ENCODE data around the gene CCDC12.

Gene CCDC12

DNA sequence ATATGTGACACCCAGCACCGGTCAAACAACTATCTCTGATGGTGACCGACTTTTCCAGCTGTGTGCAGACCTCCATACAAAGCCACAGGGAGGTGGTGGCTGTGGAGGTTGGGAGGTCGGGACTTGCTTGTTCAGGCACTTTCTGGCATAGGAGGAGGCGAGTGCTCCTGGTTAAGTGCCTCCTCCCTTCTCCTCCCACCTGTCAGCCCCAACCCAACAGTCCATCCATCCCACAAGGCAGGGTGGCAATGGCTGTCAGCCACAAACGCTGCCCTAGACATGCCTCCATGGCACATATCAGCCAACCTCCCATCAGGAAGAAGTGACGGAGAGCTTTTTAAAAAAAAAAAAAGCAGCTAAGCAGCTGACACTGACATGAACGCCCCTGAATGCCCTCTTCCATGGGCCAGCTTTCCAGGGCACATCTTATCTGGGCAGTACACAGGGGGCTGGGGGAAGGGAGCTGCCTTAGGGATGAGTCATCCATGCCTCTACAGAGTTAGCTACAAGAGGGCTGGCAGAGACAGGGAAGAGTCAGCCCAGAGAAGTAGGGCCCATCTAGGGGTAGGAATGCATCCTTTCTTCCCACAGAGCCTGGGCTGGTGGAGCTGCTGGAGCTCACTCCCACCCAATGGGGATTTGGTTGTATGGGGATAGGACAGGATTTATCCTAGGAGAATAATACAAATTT is 41.2 kb downstream of the CCDC12 start:
- no peak for DNase-seq

- DNase-seq = no peak
Observed at GRCh38 chr3:46934498-46935167, 41.9 kb downstream of the CCDC12 start.

DNA sequence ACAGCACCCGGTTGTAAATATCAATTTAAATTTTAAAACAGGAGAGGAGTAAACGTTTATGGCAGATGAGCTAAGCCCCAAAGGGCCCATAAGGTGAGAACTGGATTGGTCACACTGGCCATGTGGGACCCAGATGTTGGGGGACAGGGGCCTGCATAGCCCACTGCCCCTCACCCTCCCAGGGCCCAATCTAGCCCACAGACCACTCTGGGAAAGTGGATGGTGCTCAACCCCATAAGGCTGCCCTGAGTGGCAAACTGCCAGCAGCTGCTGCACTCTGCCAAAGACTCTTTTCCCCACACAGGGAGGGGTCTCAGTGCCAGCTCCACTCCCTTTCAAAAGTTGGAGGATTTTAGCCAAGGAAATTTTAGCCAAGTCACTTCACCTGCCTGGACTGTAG is 42.5 kb downstream of the CCDC12 start:
- no peak for DNase-seq

DNA sequence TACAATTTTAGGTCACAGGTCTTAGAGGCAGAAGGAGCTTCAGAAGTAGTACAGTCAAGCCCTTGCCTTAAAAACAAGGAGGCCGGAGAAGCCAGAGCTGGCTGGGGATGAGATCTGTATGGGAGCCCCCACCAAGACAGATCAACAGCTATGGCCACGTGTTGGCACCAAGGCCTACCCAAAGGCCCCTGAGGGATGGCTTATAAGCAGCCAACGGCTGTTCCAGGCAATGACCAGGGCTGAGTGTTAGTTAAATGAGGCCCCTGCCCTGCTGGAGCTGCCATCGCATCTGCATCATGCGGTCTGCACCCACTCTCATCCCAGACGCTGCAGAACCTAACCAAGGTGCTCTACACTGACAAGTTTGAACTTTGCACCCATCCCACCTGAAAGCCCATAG is 43.3 kb downstream of the CCDC12 start:
- DNase-seq = no peak

- no peak for DNase-seq
Observed at GRCh38 chr3:46932455-46933225, 43.9 kb downstream of the CCDC12 start.

DNA sequence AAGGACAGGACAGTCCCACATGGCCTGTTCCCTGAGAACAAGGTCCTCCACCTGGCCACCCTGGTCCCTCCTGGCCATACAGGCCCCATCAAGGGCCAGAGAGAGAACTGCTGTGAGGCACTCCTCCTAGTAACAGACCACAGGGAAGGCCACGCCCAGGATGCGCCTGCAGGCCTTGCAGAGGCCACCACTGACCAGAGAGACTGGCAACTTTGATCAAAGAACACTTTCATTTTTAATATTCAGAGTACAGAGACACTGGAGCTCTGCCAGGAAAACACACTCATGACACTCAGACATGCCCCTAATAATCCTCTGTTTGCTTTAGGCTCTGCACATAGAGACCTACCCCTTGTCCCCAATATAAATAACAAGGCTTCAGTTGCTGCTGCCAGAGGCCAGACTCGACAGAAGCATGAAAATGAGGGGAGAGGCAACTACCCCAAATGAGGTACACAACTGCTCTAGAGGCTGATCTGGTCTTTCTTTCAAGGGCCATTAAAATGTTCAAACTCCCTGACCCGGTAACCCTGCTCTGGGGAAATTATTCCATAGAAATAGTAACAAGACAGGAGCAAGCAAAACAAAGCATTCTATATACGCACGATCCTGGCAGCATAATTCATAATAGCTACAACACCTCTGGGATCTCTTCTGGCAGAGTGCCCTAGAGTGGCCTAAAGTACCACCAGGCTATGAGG is 44.8 kb downstream of the CCDC12 start:
- peak; percentile 29 for DNase-seq

GRCh38 chr3:46930945-46931403 is 45.6 kb downstream of the CCDC12 start:
- DNase-seq = no peak

GRCh38 chr3:46930166-46930944 is 46.2 kb downstream of the CCDC12 start:
- DNase-seq = no peak

DNA sequence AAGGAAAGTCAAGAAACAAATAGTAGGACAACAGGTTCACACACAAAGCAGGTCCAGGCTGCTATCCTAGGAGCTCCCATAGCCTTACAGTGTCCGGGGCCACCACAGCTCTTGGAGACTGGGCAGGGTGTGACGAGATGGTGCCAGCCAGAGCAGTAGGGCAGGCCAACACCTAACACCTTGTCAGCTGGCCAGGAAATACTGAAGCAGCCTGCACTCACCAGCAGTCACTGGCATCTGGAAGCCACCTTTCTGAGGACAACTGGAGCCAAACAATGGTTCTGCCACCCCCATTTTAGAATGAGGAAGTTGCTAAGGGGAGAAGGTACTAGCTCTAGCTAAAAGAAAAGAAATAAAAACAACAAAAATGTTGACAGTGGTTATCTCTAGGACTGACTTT is 47.2 kb downstream of the CCDC12 start:
- DNase-seq = no peak

- DNase-seq = peak; percentile 22
Observed at GRCh38 chr3:46928282-46928681, 48.3 kb downstream of the CCDC12 start.

DNA sequence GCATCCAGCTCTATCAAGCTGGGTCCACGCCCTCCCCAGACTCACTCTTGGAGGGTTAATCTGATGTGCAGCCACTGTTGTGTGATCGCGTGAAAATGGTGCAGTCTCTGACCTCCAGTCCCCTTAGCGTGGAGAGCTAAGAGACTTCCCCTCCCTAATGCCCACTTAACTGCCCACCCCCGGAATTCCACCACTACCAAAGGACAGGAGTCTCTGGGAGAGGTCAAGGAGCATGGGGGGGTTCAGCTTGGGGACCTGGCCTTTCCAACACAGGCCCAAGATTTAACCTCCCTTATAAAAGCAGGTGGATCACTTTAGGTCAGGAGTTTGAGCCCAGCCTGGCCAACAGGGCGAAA is 48.8 kb downstream of the CCDC12 start:
- no peak for DNase-seq

GRCh38 chr3:46926871-46927717 is 49.5 kb downstream of the CCDC12 start:
- DNase-seq = peak; percentile 47

DNA sequence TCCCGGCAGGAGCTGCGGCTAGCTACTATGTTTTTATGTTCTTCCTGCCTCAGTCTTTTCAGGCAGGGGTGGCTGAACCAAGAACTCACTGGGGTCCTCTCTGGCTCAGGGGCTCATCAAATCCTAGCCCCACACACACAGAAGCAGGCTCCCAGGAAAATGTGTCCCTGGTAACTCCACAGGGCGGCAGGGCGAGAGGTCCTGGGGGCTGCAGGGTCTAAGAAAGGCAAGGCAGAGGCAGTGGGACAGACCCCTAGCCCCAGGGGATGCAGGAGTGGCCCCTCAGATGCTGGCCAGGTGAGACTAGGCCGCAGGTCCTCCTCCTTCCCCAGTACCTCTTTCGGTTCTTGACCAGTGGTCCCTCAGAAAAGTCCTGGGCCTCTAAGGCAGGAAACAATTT is 50.1 kb downstream of the CCDC12 start:
- DNase-seq = no peak

GRCh38 chr3:46926039-46926438 is 50.5 kb downstream of the CCDC12 start:
- no peak for DNase-seq

DNA sequence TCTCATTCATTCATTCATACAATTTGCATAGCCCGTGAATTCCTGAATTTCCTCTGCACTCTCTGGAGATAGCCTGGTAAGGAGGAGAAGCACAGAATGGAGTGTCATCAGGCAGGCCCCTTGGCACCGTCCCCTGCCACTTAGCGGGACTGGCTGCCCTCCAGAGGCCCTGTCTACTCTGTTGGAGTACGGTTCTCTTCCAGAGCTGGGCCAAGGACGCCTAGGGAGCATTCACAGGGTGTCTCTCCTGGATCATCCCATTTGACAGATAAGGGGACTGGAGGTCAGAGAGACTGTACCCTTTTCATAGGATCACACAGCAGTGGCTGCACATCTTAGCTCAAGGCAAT is 51.0 kb downstream of the CCDC12 start:
- DNase-seq = no peak

- DNase-seq = no peak
Observed at GRCh38 chr3:46924921-46925584, 51.5 kb downstream of the CCDC12 start.

DNA sequence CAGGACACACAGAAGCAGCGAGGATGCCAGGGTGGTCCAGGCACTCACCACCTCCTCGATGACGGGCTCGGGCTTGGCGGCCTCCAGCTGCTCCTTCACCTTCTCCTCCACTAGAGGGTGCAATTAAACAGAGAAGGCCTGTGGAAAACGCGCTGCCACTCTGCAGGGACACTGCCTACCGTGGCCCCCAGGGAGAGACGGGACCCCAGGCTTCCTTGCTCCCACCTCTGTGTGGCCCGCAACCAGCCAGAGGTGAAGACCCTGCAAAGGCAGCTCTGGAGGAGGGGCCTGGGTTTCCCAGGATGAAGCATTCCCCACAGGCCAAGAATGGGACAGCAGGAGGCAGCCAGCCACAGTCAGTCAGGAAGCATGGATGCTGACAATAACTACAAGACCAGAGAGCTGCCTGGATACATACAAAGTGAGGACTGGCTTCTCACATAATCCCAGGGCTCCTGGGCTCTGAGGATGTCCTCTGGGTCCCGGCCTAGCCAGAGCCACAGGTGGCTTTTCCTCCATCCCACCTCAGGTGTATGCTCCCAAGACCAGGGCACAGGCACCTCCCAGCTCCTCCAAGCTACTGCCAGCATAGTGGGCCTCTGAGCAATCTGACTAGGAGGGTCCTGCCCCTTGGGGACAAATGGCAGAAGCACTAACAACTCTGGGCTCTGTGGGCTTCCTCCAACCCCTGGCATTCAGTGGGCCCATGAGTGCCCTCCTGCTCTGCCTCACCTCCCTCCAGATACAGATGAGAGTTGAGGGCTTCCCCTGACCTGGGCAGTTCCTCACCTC is 52.8 kb downstream of the CCDC12 start:
- DNase-seq = peak; percentile 44

DNA sequence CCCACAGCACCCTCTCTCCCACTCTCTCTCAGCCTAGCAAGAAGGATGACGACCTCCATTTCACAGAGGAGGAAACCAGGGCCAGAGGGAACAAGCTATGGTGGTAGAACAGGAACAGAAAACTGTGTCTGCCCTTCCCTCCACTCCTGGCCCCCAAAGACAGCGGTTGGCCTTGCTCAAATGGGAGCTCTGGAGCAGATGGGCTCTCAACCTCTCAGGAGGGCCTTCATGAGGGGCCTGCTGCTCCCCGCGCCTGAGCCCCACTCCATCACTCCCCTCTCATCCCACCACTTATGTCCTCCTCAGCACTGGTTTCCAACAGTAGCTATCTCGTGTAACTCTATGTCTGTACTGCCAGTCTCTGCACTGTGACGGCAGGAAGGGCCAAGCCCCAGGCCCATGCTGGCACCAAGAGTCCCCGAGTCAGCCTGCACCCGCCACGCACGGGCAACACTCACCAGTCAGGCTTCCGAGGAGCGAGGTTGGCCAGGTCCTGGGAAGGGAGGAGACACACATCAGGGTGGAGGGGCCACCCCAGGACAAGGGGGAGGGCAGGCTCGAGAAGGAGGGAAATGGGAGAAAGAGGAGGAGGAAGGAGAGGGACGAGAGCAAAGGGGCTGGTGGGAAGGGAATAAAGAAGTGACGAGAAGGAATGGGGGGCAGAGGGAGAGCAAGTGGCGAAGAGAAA is 53.5 kb downstream of the CCDC12 start:
- DNase-seq = no peak

DNA sequence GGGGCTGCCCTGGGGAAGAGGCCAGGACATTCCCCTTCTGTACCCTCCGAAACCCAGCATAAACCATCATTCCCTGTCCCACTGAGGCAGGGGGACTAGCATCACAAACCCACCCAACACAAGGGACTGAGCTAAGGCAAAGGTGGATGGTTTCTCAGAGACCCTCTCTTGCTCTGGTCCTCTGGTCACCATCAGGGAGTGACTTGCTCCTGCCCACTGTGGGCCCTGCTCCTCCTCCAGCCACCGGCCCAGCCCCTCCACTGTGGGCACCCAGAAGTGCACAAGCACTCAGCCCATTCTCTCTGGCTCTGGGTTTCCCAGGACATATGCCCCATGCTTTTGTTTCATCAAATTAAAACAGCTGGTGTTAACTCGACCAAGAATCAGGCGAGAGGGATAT is 54.1 kb downstream of the CCDC12 start:
- DNase-seq = no peak

- no peak for DNase-seq
Observed at GRCh38 chr3:46921871-46922271, 54.7 kb downstream of the CCDC12 start.
